HEK293 (cell line): ENCODE results near the gene MAPK8IP3.

ENCODE experiments used
- CTCF ChIA-PET: fragments of 350-600 bp; formaldehyde crosslinking; extraction: SDS; loops from one replicate; lab custom pipeline; 2021; ENCODE audit warnings: antibody characterized with exemption; lab: Yijun Ruan, JAX
- POLR2A ChIA-PET: fragments of 300-600 bp; formaldehyde crosslinking; extraction: SDS; loops from one replicate; lab custom pipeline; 2020; ENCODE audit warnings: antibody characterized with exemption, inconsistent platforms; lab: Yijun Ruan, JAX
- H3K27ac ChIP-seq: fragments of 200-500 bp; sonication (Bioruptor generic); 2 replicates; pipeline ENCODE4 v1.5.1; 2014; ENCODE audit warnings: low read depth, low read length, control low read depth, inconsistent platforms; ENCODE audit errors: extremely low read depth
- H3K36me3 ChIP-seq, 2 experiments: fragments of 200-500 bp in 1 of 2; sonication (Bioruptor generic) in 1 of 2; 1 replicate in 1 of 2; 2 replicates in 1 of 2; pipeline ENCODE4 v1.5.1; 2014 to 2017; ENCODE audit warnings: inconsistent platforms in 2 of 2, low read length in 2 of 2; ENCODE audit not compliant: control insufficient read depth in 2 of 2, insufficient read depth in 1 of 2
- H3K4me1 ChIP-seq: fragments of 200-500 bp; sonication (Bioruptor generic); 2 replicates; pipeline ENCODE4 v1.5.1; 2014; ENCODE audit warnings: mild to moderate bottlenecking, low read length, inconsistent platforms; ENCODE audit not compliant: control insufficient read depth, insufficient read depth
- H3K4me3 ChIP-seq: 2 replicates; pipeline ENCODE4 v1.5.1; 2011; ENCODE audit warnings: low read depth, mild to moderate bottlenecking, control low read depth, low read length, moderate library complexity
- H3K9me3 ChIP-seq: fragments of 200-500 bp; sonication (Bioruptor generic); 2 replicates; pipeline ENCODE4 v1.5.1; 2014; ENCODE audit warnings: low read depth, low read length, inconsistent platforms; ENCODE audit not compliant: control insufficient read depth, insufficient read depth
- KLF7 ChIP-seq: fragments of 450-650 bp; formaldehyde crosslinking; IDR thresholded peaks from 2 replicates; pipeline ENCODE4 v1.5.1; 2016; ENCODE audit warnings: missing biosample characterization, missing genetic modification characterization, borderline replicate concordance
- MEIS1 ChIP-seq: sonication (generic); formaldehyde crosslinking; IDR thresholded peaks from 2 replicates; pipeline ENCODE4 v1.8.1; 2022; ENCODE audit warnings: missing genetic modification reagents, mild to moderate bottlenecking, borderline replicate concordance
- SCRT2 ChIP-seq: fragments of 450-650 bp; formaldehyde crosslinking; IDR thresholded peaks from 2 replicates; pipeline ENCODE4 v1.5.1; 2016; ENCODE audit warnings: missing biosample characterization, missing genetic modification characterization
- SP3 ChIP-seq: fragments of 450-650 bp; formaldehyde crosslinking; IDR thresholded peaks from 2 replicates; pipeline ENCODE4 v1.5.1; 2016; ENCODE audit warnings: missing biosample characterization, missing genetic modification characterization
- ZFHX2 ChIP-seq: fragments of 450-650 bp; formaldehyde crosslinking; conservative IDR thresholded peaks from 2 replicates; pipeline ENCODE4 v1.5.1; 2016; ENCODE audit warnings: missing biosample characterization, missing genetic modification characterization
- ZFP41 ChIP-seq: fragments of 450-650 bp; formaldehyde crosslinking; IDR thresholded peaks from 2 replicates; pipeline ENCODE4 v1.5.1; 2016; ENCODE audit warnings: missing biosample characterization, missing genetic modification characterization, borderline replicate concordance
- ZIC2 ChIP-seq: fragments of 450-650 bp; formaldehyde crosslinking; IDR thresholded peaks from 2 replicates; pipeline ENCODE4 v1.5.1; 2016; ENCODE audit warnings: missing biosample characterization, missing genetic modification characterization
- ZNF133 ChIP-seq: fragments of 450-650 bp; formaldehyde crosslinking; IDR thresholded peaks from 2 replicates; pipeline ENCODE4 v1.5.1; 2016; ENCODE audit warnings: missing biosample characterization, missing genetic modification characterization
- ZNF146 ChIP-seq: fragments of 450-650 bp; formaldehyde crosslinking; IDR thresholded peaks from 2 replicates; pipeline ENCODE4 v1.5.1; 2016; ENCODE audit warnings: missing biosample characterization, missing genetic modification characterization
- ZNF211 ChIP-seq: fragments of 450-650 bp; formaldehyde crosslinking; IDR thresholded peaks from 2 replicates; pipeline ENCODE4 v1.5.1; 2016; ENCODE audit warnings: low read depth, missing biosample characterization, missing genetic modification characterization
- ZNF239 ChIP-seq: fragments of 450-650 bp; formaldehyde crosslinking; IDR thresholded peaks from 2 replicates; pipeline ENCODE4 v1.5.1; 2016; ENCODE audit warnings: missing biosample characterization, missing genetic modification characterization
- ZNF366 ChIP-seq: fragments of 450-650 bp; formaldehyde crosslinking; conservative IDR thresholded peaks from 2 replicates; pipeline ENCODE4 v1.5.1; 2016; ENCODE audit warnings: missing biosample characterization, missing genetic modification characterization
- ZNF596 ChIP-seq: fragments of 450-650 bp; IDR thresholded peaks from 2 replicates; pipeline ENCODE4 v1.5.0; 2018; ENCODE audit warnings: missing biosample characterization, mild to moderate bottlenecking, missing genetic modification characterization, moderate library complexity
- ZNF785 ChIP-seq: fragments of 450-650 bp; formaldehyde crosslinking; IDR thresholded peaks from 2 replicates; pipeline ENCODE4 v1.5.1; 2016; ENCODE audit warnings: missing biosample characterization, missing genetic modification characterization
- TF ChIP-seq, protein P1 (sequence below): fragments of 450-650 bp; formaldehyde crosslinking; IDR thresholded peaks from 2 replicates; pipeline ENCODE4 v1.5.1; 2016; ENCODE audit warnings: missing biosample characterization, missing genetic modification characterization
- TF ChIP-seq, protein P2 (sequence below): fragments of 450-650 bp; formaldehyde crosslinking; IDR thresholded peaks from 2 replicates; pipeline ENCODE4 v1.5.1; 2016; ENCODE audit warnings: missing biosample characterization, missing genetic modification characterization

Gene MAPK8IP3

DNA sequence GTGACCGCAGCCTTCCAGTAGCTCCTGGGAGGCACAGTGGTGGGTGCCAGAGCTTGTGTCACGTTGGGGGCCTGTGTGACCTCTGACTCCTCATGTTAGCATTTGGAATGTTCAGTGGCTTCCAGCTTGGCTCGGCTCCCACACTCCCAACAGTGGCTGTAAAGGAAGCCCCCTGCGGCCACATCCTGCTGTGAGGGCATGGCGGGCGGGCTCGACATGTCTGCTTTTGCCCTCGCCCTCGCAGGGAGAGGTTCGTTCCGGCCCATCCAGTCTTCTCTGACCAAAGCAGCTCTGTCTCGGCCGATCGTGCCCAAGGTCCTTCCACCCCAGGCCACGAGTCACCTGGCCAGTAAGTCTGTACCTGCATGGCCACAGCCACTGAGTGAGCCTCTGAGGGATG, 40.2 kb upstream of the MAPK8IP3 start:
- ChIA-PET CTCF (interaction anchor here (0.6 kb wide), 2 partner anchors 12 to 1178 kb away, joined by 3 to 4 read pairs; partner anchors contain the start of gene JPT2), POLR2A (no interaction called here)
- TF ChIP-seq ZIC2 (tag by site-specific recombination) (peak; percentile 54), ZNF239 (tag by site-specific recombination) (no peak)
- H3K4me1 ChIP-seq, result no peaks in the 10 kb centered on the region
- H3K27ac ChIP-seq, result no peak overlapping the region
- H3K36me3 ChIP-seq, result peaks cover 10 to 92% of the 10 kb centered on the region in 2 experiments
- no peak overlapping the region for H3K4me3 ChIP-seq
- H3K9me3 ChIP-seq, result no peaks in the 10 kb centered on the region

DNA sequence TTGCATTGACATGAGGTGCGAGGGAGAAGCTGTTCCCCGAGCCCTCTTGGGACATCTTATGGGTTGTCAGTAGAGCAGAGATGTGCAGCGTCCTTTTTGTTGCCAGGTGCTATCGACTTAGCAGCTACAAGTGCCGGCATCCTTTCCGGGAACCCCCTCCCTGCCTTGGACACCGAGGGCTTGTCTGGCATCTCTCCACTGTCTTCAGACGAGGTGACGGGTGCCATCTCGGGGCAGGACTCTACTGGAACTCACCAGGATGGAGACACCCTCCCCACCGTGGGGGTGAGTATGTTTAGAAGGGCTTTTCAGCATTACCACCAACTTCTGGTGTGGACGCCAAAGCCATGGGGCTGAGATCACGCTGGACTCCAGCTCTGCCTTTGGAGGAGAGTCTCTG, 39.7 kb upstream of the MAPK8IP3 start:
- ChIA-PET CTCF (no interaction called here), POLR2A (no interaction called here)
- Histone ChIP-seq H3K36me3 (peaks cover 7 to 96% of the 10 kb centered on the region in 2 experiments), H3K9me3 (no peaks in the 10 kb centered on the region), H3K27ac (no peak overlapping the region), H3K4me1 (no peaks in the 10 kb centered on the region), H3K4me3 (no peak overlapping the region)
- TF ChIP-seq ZNF146 (tag by site-specific recombination), result no peak
- no peak for TF ChIP-seq ZNF785 (tag by site-specific recombination)
- TF ChIP-seq ZFP41, result no peak
- no peak for TF ChIP-seq KLF7 (tag by site-specific recombination)
- TF ChIP-seq ZNF211 (tag by site-specific recombination), result no peak
- TF ChIP-seq MEIS1 (CRISPR knock-in tag), result no peak
- TF ChIP-seq ZNF596 (tag by site-specific recombination), result no peak
- TF ChIP-seq ZNF366 (tag by site-specific recombination), result no peak
- no peak for TF ChIP-seq SCRT2 (tag by site-specific recombination)
- TF ChIP-seq, protein P1, sequence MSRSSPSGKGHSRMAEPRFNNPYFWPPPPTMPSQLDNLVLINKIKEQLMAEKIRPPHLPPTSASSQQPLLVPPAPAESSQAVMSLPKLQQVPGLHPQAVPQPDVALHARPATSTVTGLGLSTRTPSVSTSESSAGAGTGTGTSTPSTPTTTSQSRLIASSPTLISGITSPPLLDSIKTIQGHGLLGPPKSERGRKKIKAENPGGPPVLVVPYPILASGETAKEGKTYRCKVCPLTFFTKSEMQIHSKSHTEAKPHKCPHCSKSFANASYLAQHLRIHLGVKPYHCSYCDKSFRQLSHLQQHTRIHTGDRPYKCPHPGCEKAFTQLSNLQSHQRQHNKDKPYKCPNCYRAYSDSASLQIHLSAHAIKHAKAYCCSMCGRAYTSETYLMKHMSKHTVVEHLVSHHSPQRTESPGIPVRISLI (tag by site-specific recombination), result no peak
- TF ChIP-seq, protein P2, sequence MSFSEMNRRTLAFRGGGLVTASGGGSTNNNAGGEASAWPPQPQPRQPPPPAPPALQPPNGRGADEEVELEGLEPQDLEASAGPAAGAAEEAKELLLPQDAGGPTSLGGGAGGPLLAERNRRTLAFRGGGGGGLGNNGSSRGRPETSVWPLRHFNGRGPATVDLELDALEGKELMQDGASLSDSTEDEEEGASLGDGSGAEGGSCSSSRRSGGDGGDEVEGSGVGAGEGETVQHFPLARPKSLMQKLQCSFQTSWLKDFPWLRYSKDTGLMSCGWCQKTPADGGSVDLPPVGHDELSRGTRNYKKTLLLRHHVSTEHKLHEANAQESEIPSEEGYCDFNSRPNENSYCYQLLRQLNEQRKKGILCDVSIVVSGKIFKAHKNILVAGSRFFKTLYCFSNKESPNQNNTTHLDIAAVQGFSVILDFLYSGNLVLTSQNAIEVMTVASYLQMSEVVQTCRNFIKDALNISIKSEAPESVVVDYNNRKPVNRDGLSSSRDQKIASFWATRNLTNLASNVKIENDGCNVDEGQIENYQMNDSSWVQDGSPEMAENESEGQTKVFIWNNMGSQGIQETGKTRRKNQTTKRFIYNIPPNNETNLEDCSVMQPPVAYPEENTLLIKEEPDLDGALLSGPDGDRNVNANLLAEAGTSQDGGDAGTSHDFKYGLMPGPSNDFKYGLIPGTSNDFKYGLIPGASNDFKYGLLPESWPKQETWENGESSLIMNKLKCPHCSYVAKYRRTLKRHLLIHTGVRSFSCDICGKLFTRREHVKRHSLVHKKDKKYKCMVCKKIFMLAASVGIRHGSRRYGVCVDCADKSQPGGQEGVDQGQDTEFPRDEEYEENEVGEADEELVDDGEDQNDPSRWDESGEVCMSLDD (tag by site-specific recombination), result no peak
- TF ChIP-seq ZFHX2 (tag by site-specific recombination), result no peak
- no peak for TF ChIP-seq SP3 (tag by site-specific recombination)

DNA sequence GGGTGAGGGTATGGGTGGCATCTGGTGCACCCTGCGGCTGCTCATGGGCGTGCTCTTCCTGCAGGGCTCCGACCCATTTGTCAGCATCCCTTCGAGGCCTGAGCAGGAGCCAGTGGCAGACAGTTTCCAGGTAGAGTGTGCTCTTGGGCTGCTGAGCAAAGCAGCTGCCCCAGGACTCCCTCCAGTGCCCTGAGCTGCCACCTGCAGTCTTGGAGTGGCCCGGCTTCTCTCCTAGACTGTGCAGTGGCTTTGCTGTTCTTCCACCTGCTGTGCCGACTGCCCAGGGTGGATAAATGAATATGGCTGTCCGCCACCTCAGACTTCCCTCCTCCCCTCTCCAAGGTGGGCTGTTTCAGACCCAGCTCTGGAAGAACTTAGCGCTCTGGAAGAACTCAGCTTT, 38.7 kb upstream of the MAPK8IP3 start:
- Histone ChIP-seq H3K9me3 (no peaks in the 10 kb centered on the region), H3K27ac (no peak overlapping the region), H3K4me3 (no peak overlapping the region), H3K36me3 (peaks cover 7 to 98% of the 10 kb centered on the region in 2 experiments), H3K4me1 (no peaks in the 10 kb centered on the region)
- CTCF ChIA-PET, result interaction anchor here (0.6 to 0.7 kb wide), 2 partner anchors 21 to 48 kb away, joined by 3 read pairs; no protein-coding TSS in a partner anchor
- POLR2A ChIA-PET, result no interaction called here
- peak; percentile 96 for TF ChIP-seq ZIC2 (tag by site-specific recombination)
- TF ChIP-seq ZNF133 (tag by site-specific recombination), result no peak
